ENCODE data around the gene TAX1BP1. TPM values are rescaled to one million over a fixed set of nuclear protein-coding genes. Genes with fewer than 3 reads are reported as not detected.
A peak's percentile ranks its signal among the peaks of the same experiment; 100 is the strongest.

Gene TAX1BP1
- total RNA-seq, 2 donors from 2014 or later, result 38.9 to 57.6 TPM

- intact Hi-C loops (cut with DNase I), result no loop called here
- Histone ChIP-seq H3K4me1 (no peaks in the 10 kb centered on the region), H3K27ac (no peak overlapping the region), H3K4me3 (no peak overlapping the region), H3K36me3 (replicated peaks in 1 of 2; ENCODE audit: insufficient read depth in 1 of 2, low read depth in 2 of 2) (no peaks in the 10 kb centered on the region), H3K9me3 (no peaks in the 10 kb centered on the region), H3K27me3 (no peaks in the 10 kb centered on the region)
- DNase-seq (no peak), ATAC-seq (no peak)
- TF ChIP-seq POLR2A (IDR thresholded peaks at IDR 0.05) (no peak), CTCF (IDR thresholded peaks at IDR 0.05) (no peak)
- 93 to 95% methylated on average over 6 of the region's 6 CpGs for WGBS, 2 donors
Observed at GRCh38 chr7:27708485-27708884, 31.5 kb upstream of the TAX1BP1 start.

- TF ChIP-seq POLR2A (IDR thresholded peaks at IDR 0.05) (no peak), CTCF (IDR thresholded peaks at IDR 0.05) (no peak)
- H3K4me1 ChIP-seq, result no peaks in the 10 kb centered on the region
- H3K9me3 ChIP-seq, result no peaks in the 10 kb centered on the region
- no peak for ATAC-seq
- H3K27ac ChIP-seq, result no peak overlapping the region
- intact Hi-C loops (cut with DNase I), result no loop called here
- H3K27me3 ChIP-seq, result no peaks in the 10 kb centered on the region
- no peaks in the 10 kb centered on the region for H3K36me3 ChIP-seq (replicated peaks in 1 of 2; ENCODE audit: insufficient read depth in 1 of 2, low read depth in 2 of 2)
- DNase-seq, result peak in 1 of 4 donors; percentile 13
- 80 to 81% methylated on average over 2 of the region's 2 CpGs for WGBS, 2 donors
- H3K4me3 ChIP-seq, result no peak overlapping the region
Observed at GRCh38 chr7:27709137-27710075, 30.6 kb upstream of the TAX1BP1 start.

GRCh38 chr7:27712217-27712616, 27.7 kb upstream of the TAX1BP1 start:
- 80 to 88% methylated on average over 3 of the region's 3 CpGs for WGBS, 2 donors
- DNase-seq (no peak), ATAC-seq (no peak)
- intact Hi-C loops (cut with DNase I), result no loop called here
- Histone ChIP-seq H3K27ac (no peak overlapping the region), H3K4me3 (no peak overlapping the region), H3K27me3 (no peaks in the 10 kb centered on the region), H3K36me3 (replicated peaks in 1 of 2; ENCODE audit: insufficient read depth in 1 of 2, low read depth in 2 of 2) (no peaks in the 10 kb centered on the region), H3K9me3 (no peaks in the 10 kb centered on the region), H3K4me1 (no peaks in the 10 kb centered on the region)
- TF ChIP-seq POLR2A (IDR thresholded peaks at IDR 0.05), result no peak
- TF ChIP-seq CTCF (IDR thresholded peaks at IDR 0.05), result no peak

- 54 to 72% methylated on average over 4 of the region's 4 CpGs for WGBS, 2 donors
- ATAC-seq, result no peak
- no peaks in the 10 kb centered on the region for H3K9me3 ChIP-seq
- no peaks in the 10 kb centered on the region for H3K36me3 ChIP-seq (replicated peaks in 1 of 2; ENCODE audit: insufficient read depth in 1 of 2, low read depth in 2 of 2)
- intact Hi-C loops (cut with DNase I), result no loop called here
- H3K4me3 ChIP-seq, result no peak overlapping the region
- no peaks in the 10 kb centered on the region for H3K27me3 ChIP-seq
- H3K4me1 ChIP-seq, result no peaks in the 10 kb centered on the region
- TF ChIP-seq POLR2A (IDR thresholded peaks at IDR 0.05) (no peak), CTCF (IDR thresholded peaks at IDR 0.05) (no peak)
- H3K27ac ChIP-seq, result no peak overlapping the region
- DNase-seq, result no peak
Observed at GRCh38 chr7:27714831-27715444, 25.0 kb upstream of the TAX1BP1 start.
